GM12873 (cell line): ENCODE measurements around the gene ERC2.

Experiments
- CTCF ChIP-seq: IDR thresholded peaks from 2 replicates; pipeline ENCODE4 v1.5.1; 2012; ENCODE audit warnings: low read depth, mild to moderate bottlenecking, moderate library complexity, low read length, control low read depth; ENCODE audit not compliant: insufficient read depth; ENCODE audit errors: missing control alignments

The ERC2 gene

DNA sequence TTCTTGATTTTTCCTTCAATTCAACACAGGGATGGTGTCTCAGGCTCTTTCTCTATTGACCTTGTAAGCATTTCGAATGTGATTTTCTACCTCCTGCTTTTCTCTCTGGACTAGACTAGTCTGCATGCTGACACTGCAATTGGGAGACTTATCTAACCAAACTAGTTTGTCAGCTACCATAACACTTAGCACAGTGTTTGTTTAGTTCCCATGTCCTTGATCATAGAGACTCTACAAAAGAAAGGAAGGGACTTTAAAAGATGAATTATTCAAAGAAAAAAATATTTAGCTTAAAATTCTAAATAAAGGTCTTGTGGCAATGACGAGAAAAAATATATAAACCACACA is 407.0 kb downstream of the ERC2 start:
- no peak for TF ChIP-seq CTCF

GRCh38 chr3:56060521-56061278 is 407.6 kb downstream of the ERC2 start:
- TF ChIP-seq CTCF, result no peak

DNA sequence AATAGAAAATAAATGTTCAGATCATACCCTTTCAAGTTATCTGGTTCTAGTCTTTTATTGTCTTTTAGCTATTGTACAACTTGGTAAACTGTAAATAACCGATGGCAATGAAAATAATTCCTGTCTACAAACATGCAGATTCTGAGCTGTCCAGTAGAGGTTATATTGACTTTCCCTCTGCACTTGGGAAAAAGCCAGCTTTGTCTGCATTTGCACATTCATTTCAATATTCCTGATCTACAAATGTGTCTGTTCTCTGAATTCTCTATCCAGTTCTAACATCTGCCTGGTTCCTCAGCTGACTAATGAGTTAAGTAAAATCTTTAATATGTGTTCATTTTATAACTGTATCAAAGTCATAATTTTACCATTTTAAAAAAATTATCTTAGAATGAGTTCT is 408.5 kb downstream of the ERC2 start:
- no peak for TF ChIP-seq CTCF

DNA sequence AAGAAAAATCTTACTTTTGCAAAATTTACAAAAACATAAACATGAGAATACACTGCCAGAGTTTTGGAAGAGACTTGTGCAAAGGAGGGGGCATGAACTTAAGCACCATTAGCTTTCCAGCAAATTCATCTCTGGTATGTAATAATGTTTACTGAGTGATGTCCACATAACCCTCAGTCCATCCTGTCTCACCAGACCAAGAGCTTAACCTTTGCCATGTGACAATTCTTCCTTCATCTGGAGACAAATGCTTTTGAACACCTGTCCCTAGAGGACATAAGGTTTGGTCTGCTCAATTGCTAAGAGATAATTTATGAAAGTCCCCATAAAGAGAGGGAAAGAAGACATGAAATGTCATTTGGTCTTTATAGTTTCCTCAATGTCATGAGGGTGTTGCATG is 412.3 kb downstream of the ERC2 start:
- TF ChIP-seq CTCF, result no peak

DNA sequence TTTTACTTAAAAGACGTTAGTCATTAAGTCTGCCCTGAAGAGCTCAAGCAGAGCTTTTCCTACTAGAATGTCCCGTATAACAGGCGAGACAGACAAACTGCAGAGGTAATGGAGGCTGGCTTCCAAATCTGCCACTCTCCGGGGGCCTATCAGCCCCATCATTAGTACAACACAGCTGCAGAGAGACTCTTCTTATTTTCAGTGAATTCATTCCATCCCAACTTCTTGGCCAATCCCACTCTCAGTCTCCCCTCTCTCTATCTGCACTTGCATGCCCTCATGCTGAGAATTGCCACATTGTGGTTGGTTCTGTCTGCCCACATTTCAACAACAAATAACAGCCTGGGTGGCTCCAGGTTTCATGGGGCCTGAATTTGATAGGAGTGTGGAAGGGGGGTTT is 412.7 kb downstream of the ERC2 start:
- TF ChIP-seq CTCF, result no peak

GRCh38 chr3:56054844-56055243 is 413.4 kb downstream of the ERC2 start:
- TF ChIP-seq CTCF, result no peak

DNA sequence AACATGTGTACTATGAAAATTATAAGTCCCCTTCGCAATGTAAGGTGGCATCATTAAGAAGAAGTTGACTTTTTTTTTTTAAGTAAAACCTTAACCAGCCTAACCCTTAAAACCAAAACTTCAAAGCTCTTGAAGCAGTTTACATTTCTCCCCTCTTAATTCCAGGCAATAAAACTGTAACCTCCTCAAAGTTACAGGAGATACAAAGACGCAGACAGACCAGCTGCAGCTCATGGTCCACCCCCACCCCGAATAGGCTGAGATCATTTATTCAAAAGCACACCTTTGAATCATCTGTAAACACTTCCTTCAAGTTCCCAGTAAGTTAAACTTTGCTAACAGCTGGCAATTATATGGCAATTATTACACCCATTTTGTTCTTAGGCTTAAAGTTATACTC is 414.5 kb downstream of the ERC2 start:
- no peak for TF ChIP-seq CTCF
